ENCODE results near the gene SLC9C2. TPM values are rescaled to one million over a fixed set of nuclear protein-coding genes. Genes with fewer than 3 reads are reported as not detected.
"Not testable (repeated sequence)": the region's sequence is repeated elsewhere in the genome, so short reads cannot be mapped to it uniquely, and the experiment has no call there.

SLC9C2 gene, protein sequence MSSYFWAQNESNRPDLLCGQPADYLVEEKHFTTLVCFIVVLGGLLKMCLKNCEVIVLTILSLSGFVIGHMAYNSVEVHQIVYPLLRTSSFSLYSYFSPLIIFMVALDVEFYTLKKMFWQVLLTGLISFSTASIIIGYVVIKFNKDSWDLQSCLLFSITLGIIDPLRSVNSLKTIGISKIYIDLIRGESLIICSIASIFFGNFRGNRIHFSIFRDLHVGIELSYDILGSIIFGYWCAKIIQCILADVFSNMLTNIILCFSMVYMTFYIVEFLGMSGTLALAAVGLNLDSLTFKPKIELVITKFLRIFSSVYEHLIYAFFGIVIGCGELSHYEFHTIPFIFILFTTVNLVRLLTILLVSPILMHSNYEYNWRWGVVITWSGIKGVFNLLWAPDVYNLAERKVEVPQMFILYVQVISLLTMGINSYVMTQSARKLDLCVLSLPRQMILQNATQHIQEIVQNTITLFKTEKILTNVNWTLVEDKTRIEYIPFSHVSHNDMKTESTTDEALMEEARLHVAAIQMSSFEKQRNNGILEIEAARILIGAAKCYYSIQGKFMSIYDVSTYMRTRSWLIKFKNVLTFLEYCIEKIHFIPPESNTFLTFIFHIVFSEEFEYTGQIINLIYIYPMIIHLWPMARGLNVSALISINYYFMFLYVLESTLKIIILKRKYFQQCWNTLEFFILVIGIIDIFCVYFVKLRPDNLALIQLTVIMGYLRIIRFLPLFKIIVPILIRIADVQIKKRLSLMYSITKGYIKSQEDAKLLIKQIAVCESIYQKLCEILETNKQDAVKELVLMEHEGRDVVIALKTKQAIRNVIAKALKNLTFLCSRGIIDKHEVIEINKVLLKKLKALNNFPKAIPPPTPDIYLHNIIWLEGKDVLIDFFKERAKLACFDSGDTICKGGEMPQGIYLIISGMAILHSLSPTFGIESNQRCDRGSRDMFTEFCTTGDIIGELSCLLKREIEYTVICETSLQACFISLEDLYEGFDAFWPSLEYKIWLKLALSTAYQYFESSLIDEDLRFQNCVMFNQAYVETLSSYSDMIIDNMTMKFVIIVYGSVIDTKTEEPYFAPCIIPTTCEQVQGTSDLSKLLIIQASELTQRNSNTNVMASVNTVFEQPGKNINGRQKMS
- under 1 TPM in 1 of 4 donors, not detected in 3; 0.21 TPM for total RNA-seq

DNA sequence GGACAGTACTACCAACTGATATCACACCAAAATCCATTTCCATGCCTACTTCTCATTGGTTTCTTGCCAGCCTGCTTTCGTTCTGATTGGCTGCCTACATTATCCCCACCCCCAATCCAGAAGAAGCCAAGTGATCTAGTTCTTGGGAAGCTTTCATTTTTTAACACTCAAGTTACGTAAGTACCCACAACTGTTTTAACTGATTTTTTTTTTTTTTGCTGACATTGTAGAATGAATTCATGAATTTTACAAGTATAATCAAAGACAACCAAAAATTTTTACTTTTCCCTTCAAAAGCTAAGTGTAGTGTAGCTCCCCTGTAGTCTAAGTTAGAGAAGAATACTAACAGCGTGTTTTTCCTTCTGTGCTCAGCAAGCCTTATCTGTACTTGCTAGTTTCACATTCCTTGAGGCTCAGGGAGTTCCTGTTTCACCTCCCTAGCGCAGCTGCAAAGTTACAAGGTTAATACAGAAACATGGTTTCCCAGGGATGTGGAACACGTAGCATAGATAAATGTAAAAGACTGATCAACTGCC lies at the start of gene SLC9C2:
SLC9C2 (minus strand) TSS at position 17 of the 536 bp plus-strand sequence. CDS start 1,296 bp downstream, outside the sequence.
- Histone ChIP-seq H3K9me3 (no peaks in the 10 kb centered on the region), H3K36me3 (no peaks in the 10 kb centered on the region), H3K27me3 (no peaks in the 10 kb centered on the region), H3K4me1 (no peaks in the 10 kb centered on the region), H3K27ac (peak within 1 kb of the TSS in 1 of 4 donors; percentile 9), H3K4me3 (peak within 1 kb of the TSS in 1 of 4 donors; percentile 7)
- TF ChIP-seq, protein P1, sequence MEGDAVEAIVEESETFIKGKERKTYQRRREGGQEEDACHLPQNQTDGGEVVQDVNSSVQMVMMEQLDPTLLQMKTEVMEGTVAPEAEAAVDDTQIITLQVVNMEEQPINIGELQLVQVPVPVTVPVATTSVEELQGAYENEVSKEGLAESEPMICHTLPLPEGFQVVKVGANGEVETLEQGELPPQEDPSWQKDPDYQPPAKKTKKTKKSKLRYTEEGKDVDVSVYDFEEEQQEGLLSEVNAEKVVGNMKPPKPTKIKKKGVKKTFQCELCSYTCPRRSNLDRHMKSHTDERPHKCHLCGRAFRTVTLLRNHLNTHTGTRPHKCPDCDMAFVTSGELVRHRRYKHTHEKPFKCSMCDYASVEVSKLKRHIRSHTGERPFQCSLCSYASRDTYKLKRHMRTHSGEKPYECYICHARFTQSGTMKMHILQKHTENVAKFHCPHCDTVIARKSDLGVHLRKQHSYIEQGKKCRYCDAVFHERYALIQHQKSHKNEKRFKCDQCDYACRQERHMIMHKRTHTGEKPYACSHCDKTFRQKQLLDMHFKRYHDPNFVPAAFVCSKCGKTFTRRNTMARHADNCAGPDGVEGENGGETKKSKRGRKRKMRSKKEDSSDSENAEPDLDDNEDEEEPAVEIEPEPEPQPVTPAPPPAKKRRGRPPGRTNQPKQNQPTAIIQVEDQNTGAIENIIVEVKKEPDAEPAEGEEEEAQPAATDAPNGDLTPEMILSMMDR (IDR thresholded peaks at IDR 0.05) = no peak
- no peak for TF ChIP-seq POLR2A (IDR thresholded peaks at IDR 0.05)
- TF ChIP-seq EP300 (IDR thresholded peaks at IDR 0.05) = no peak
- 50% methylated on average over 5 of the region's 5 CpGs for WGBS, 2 donors
- DNase-seq (ENCODE audit: low spot score in 2 of 2) = peak in 1 of 2 donors; percentile 21

DNA sequence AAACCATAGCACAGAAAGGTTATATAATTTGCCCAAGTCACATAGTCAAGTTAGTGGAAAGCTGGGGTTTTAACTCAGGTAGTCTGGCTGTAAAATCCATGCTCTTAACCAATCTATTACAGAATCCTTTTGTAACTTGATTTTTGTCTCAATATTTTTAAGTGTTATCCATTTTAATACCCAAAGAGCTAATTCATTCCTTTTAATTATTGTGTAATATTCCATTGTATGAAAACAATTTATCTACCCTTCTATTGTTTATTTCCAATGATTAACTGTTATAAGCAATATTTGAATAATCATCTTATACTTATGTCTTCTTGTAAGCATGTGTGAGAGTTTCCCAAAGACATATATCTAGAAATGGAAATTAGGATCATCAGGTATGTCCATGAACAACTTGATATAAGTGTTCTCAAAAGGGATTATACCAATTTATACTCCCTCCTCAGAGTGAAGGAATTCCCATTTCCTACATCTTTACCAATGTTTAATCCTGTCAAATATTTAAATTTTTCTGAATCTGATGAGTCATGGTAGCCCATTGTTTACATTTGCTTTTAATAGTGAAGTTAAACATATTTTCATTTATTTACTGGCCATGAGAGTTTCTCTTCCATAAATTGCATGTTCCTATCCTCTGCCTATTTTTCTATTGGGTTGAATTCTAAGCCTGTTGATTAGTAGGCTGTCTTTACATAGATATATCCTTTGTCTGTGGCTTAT lies 46.2 kb upstream of the SLC9C2 start:
- Histone ChIP-seq H3K36me3 (no peaks in the 10 kb centered on the region), H3K4me1 (no peaks in the 10 kb centered on the region), H3K27ac (no peak overlapping the region), H3K4me3 (no peak overlapping the region), H3K9me3 (peaks cover 0 to 8% (median 0%) of the 10 kb centered on the region in 4 donors), H3K27me3 (no peaks in the 10 kb centered on the region)
- DNase-seq (ENCODE audit: low spot score in 2 of 2) = no peak
- TF ChIP-seq POLR2A (IDR thresholded peaks at IDR 0.05) (no peak), EP300 (IDR thresholded peaks at IDR 0.05) (no peak)
- TF ChIP-seq, protein P1 (IDR thresholded peaks at IDR 0.05) = no peak

DNA sequence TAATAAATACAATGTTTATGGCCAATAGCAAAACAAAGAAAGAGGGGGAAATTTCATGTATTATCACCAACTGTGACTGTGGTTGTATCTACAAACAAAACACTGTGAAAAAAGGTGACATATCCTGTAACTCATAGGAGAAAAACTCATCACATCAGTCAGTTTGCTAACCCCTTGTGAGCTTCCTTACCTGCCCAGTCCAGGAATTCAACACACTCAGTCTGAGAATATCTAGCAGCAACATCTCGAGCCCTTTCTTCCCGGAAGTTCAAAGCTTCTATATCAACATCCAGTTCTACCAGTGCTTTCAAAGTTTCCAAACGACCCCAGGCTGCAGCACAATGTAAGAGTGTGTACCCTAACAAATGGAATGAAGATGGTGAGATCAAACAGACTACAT lies 43.8 kb upstream of the SLC9C2 start:
- Histone ChIP-seq H3K27me3 (no peaks in the 10 kb centered on the region), H3K27ac (no peak overlapping the region), H3K4me1 (no peaks in the 10 kb centered on the region), H3K9me3 (peaks cover 0 to 6% (median 0%) of the 10 kb centered on the region in 4 donors), H3K36me3 (no peaks in the 10 kb centered on the region), H3K4me3 (no peak overlapping the region)
- 67 to 75% methylated on average over 3 of the region's 3 CpGs for WGBS, 2 donors
- TF ChIP-seq, protein P1 (IDR thresholded peaks at IDR 0.05) = no peak
- TF ChIP-seq POLR2A (IDR thresholded peaks at IDR 0.05) = no peak
- no peak for DNase-seq (ENCODE audit: low spot score in 2 of 2)

DNA sequence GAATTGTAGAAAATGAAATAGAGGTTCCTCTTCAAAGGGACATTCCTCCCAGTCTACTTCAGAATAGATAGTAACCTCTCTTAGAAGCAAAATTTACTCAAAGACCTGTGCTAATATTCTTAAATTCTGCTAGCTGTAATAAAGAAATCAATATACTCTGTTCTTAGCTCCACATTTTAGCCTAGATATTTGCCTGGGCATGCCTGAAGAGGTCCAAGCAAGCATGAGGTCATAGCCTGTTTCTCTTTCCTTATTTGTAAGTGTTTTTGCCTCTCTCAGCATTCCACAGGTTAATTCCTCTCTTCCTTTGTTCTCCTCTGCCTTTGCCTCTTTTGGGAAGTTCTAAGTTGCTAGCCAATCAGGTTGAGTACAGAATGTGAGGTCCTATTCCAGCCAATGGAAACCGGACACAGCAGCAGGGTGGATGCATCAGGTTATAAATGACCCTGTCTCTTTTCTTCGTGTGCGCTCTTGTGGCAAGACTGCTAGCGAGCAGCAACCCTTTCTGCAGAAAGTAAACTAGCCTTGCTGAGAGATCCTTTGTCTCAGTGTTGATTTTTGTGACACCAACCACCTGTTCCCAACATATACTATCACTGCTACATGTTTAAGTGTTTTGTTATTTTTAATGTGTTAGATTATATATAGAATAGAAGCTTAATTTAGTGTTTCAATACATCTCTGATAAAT lies 39.7 kb upstream of the SLC9C2 start:
- not testable (repeated sequence) for H3K27ac ChIP-seq; H3K4me1 ChIP-seq; DNase-seq (ENCODE audit: low spot score in 2 of 2); H3K36me3 ChIP-seq; H3K9me3 ChIP-seq; H3K4me3 ChIP-seq; H3K27me3 ChIP-seq
- WGBS, 2 donors = 85 to 94% methylated on average over 4 of the region's 4 CpGs
